NB4 (cell line): ENCODE measurements around the gene TMEM184B.

Experiments
- MYC ChIP-seq: IDR thresholded peaks from 2 replicates; pipeline ENCODE4 v1.6.1; 2011; ENCODE audit warnings: low read depth, low read length
- POLR2A ChIP-seq: IDR thresholded peaks from 2 replicates; pipeline ENCODE4 v1.6.1; 2011; ENCODE audit warnings: mild to moderate bottlenecking; ENCODE audit not compliant: insufficient read length; ENCODE audit errors: extremely low read depth
- TF ChIP-seq, protein P1 (sequence below): IDR thresholded peaks from one replicate; pipeline ENCODE4 v1.5.1; 2012; ENCODE audit warnings: low read depth, low read length
- TF ChIP-seq, protein P2 (sequence below): IDR thresholded peaks from 2 replicates; pipeline ENCODE4 v1.6.1; 2011; ENCODE audit warnings: low read depth, low read length

DNA sequence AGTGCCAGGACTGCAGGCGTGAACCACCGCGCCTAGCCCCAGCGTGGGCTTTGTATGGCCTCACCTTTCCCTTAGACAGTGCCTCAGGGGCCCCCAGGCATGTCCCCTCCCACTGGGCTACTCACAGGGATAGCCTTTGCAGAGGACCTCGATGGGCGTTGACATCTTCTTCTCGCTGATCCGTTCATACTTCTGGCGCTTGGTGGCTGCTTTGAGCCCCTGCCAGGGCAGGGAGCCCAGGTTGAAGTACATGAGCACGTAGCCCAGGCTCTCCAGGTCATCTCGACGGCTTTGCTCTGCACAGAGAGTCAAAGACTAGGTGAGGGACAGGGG, 26.9 kb upstream of the TMEM184B start:
- TF ChIP-seq, protein P1, sequence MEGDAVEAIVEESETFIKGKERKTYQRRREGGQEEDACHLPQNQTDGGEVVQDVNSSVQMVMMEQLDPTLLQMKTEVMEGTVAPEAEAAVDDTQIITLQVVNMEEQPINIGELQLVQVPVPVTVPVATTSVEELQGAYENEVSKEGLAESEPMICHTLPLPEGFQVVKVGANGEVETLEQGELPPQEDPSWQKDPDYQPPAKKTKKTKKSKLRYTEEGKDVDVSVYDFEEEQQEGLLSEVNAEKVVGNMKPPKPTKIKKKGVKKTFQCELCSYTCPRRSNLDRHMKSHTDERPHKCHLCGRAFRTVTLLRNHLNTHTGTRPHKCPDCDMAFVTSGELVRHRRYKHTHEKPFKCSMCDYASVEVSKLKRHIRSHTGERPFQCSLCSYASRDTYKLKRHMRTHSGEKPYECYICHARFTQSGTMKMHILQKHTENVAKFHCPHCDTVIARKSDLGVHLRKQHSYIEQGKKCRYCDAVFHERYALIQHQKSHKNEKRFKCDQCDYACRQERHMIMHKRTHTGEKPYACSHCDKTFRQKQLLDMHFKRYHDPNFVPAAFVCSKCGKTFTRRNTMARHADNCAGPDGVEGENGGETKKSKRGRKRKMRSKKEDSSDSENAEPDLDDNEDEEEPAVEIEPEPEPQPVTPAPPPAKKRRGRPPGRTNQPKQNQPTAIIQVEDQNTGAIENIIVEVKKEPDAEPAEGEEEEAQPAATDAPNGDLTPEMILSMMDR, result no peak
- no peak for TF ChIP-seq POLR2A
- TF ChIP-seq MYC, result no peak
- TF ChIP-seq, protein P2, sequence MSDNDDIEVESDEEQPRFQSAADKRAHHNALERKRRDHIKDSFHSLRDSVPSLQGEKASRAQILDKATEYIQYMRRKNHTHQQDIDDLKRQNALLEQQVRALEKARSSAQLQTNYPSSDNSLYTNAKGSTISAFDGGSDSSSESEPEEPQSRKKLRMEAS, result no peak
